Loucy (cell line): ENCODE data around the gene FBXW8.

Experiments used
- H2AFZ ChIP-seq: fragments of 200-600 bp; sonication (generic); 2 replicates; pipeline ENCODE4 v1.6.0; 2016; ENCODE audit warnings: antibody characterized with exemption, mild to moderate bottlenecking, low read length, moderate library complexity
- H3F3A ChIP-seq: fragments of 200-600 bp; 2 replicates; pipeline ENCODE4 v1.6.0; 2016; ENCODE audit warnings: antibody characterized with exemption, low read depth, mild to moderate bottlenecking
- H3K27me3 ChIP-seq: fragments of 200-600 bp; sonication (generic); 2 replicates; pipeline ENCODE4 v1.6.1; 2014; ENCODE audit warnings: low read length, mild to moderate bottlenecking; ENCODE audit not compliant: insufficient read depth, poor library complexity, severe bottlenecking
- H3K36me3 ChIP-seq: fragments of 200-600 bp; sonication (generic); 2 replicates; pipeline ENCODE4 v1.6.1; 2016; ENCODE audit warnings: low read length; ENCODE audit not compliant: insufficient read depth
- H3K4me1 ChIP-seq: fragments of 200-600 bp; sonication (generic); 2 replicates; pipeline ENCODE4 v1.5.1; 2014; ENCODE audit warnings: low read length, mild to moderate bottlenecking; ENCODE audit not compliant: insufficient read depth, poor library complexity, severe bottlenecking
- H3K4me2 ChIP-seq: fragments of 200-600 bp; sonication (generic); 2 replicates; pipeline ENCODE4 v1.6.0; 2014; ENCODE audit warnings: antibody characterized with exemption, low read length, low read depth, mild to moderate bottlenecking; ENCODE audit not compliant: poor library complexity, severe bottlenecking
- H3K4me3 ChIP-seq: fragments of 200-600 bp; sonication (generic); 2 replicates; pipeline ENCODE4 v1.5.1; 2014; ENCODE audit warnings: low read length, mild to moderate bottlenecking, mixed read lengths; ENCODE audit not compliant: poor library complexity, severe bottlenecking
- H3K79me2 ChIP-seq: fragments of 200-600 bp; sonication (generic); 2 replicates; pipeline ENCODE4 v1.6.1; 2014; ENCODE audit warnings: low read length; ENCODE audit not compliant: insufficient read depth
- H3K9ac ChIP-seq: fragments of 200-600 bp; sonication (generic); 2 replicates; pipeline ENCODE4 v1.6.0; 2014; ENCODE audit warnings: mild to moderate bottlenecking, low read depth, low read length, moderate library complexity; ENCODE audit not compliant: poor library complexity, severe bottlenecking
- H3K9me2 ChIP-seq: fragments of 200-600 bp; sonication (generic); replicated peaks from 2 replicates; pipeline ENCODE4 v1.6.1; 2016; ENCODE audit warnings: low read depth, low read length, mixed read lengths
- H3K9me3 ChIP-seq: fragments of 200-600 bp; sonication (generic); 2 replicates; pipeline ENCODE4 v1.6.1; 2014; ENCODE audit warnings: mild to moderate bottlenecking, antibody characterized with exemption, low read length, low read depth; ENCODE audit not compliant: insufficient read depth
- H4K20me1 ChIP-seq: fragments of 200-600 bp; sonication (generic); 2 replicates; pipeline ENCODE4 v1.6.0; 2014; ENCODE audit warnings: antibody characterized with exemption, low read length, mild to moderate bottlenecking; ENCODE audit not compliant: insufficient read depth, poor library complexity, severe bottlenecking
- CTCF ChIP-seq: fragments of 200-600 bp; sonication (generic); conservative IDR thresholded peaks from 2 replicates; pipeline ENCODE4 v1.5.1; 2014; ENCODE audit warnings: mild to moderate bottlenecking, antibody characterized with exemption, low read length
- EZH2phosphoT487 ChIP-seq: fragments of 200-600 bp; IDR thresholded peaks from 2 replicates; pipeline ENCODE4 v1.6.1; 2018; ENCODE audit warnings: antibody characterized with exemption, mild to moderate bottlenecking, moderate library complexity, borderline replicate concordance

FBXW8 gene

DNA sequence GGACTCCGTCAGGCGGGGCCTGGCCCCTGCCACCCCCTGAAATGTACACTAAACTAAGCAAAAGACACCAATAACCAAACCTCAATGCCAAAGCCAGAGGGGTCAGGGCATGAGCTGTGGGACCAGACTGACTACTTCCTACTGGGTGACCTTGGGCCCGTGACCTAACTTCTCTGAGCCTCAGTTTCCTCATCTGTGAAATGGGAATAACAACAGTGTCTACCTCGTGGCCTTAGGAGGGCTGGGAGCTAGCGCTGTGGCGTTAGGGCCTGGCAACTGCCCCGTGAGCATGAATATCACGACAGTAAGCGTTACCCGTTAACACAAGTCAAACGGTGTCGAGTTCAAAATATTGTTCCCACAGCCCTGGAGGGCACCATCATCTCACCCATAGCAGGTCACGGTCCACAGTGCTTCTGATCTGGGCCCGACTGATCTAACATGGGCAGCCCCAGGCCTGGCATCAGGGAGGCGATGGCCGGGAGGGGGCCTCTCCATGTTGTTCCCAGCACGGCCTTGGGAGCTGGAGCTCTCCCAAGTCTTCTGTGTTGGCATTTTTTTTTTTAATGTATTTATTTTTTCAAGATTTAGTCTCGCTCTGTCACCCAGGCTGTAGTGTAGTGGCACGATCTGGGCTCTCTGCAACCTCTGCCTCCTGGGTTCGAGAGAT lies 136.2 kb downstream of the FBXW8 start:
- TF ChIP-seq EZH2phosphoT487 (no peak), CTCF (no peak)
- no peak overlapping the region for H2AFZ ChIP-seq
- H3K36me3 ChIP-seq, result peaks cover 44% of the 10 kb centered on the region; the same call in 1 of the 2 replicates
- H3K9me2 ChIP-seq, result no peaks in the 10 kb centered on the region
- no peaks in the 10 kb centered on the region for H3K27me3 ChIP-seq
- no peak overlapping the region for H3K4me2 ChIP-seq
- H4K20me1 ChIP-seq, result no peaks in the 10 kb centered on the region
- H3K79me2 ChIP-seq, result peaks cover 24% of the 10 kb centered on the region; the same call in 1 of the 2 replicates
- no peak overlapping the region for H3K9ac ChIP-seq
- H3F3A ChIP-seq, result no peaks in the 10 kb centered on the region
- H3K4me3 ChIP-seq, result no peak overlapping the region
- no peaks in the 10 kb centered on the region for H3K9me3 ChIP-seq
- peaks cover 54% of the 10 kb centered on the region for H3K4me1 ChIP-seq

DNA sequence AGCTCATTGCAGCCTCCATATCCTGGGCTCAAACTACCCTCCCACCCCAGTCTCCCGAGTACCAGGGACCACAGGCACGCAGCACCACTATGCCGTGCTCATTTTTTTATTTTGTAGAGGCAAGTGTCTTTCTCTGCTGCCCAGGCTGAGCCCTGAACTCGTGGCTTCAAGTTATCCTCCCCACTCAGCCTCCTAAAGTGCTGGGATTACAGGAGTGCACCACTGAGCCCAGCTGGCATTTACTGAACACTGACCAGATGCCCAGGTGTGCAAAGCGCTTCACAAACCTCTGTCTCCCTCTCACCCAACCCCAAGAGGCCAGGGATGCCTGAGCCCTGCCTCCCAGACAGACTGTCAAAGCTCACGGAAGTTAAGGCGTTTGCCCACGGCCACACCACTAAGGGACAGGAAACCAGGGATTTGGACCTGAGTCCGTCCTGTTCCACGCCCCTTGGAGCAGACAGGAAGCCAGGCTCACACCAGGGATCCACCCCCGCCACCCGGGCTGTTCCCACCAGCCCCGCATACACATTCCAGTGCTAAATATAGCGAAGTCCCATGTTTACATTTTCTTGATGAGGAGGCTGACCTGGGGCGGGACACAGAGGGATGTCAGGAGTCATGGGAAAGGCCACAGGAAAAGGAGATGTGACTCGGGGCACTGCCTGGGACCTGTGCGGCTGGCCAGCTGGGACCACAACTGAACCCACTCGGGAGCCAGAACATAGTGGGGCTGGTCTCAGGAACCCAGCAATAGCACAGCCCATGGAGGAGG lies 137.2 kb downstream of the FBXW8 start:
- Histone ChIP-seq H3K9ac (no peak overlapping the region), H3K9me2 (no peaks in the 10 kb centered on the region), H3K4me3 (no peak overlapping the region), H3K9me3 (no peaks in the 10 kb centered on the region), H3F3A (no peaks in the 10 kb centered on the region), H3K79me2 (peaks cover 32% of the 10 kb centered on the region; the same call in 1 of the 2 replicates), H3K4me2 (no peak overlapping the region), H4K20me1 (no peaks in the 10 kb centered on the region), H2AFZ (no peak overlapping the region), H3K27me3 (no peaks in the 10 kb centered on the region), H3K4me1 (peaks cover 54% of the 10 kb centered on the region), H3K36me3 (peaks cover 44% of the 10 kb centered on the region; the same call in 1 of the 2 replicates)
- TF ChIP-seq EZH2phosphoT487, result no peak
- no peak for TF ChIP-seq CTCF

GRCh38 chr12:117048585-117048904 lies 137.8 kb downstream of the FBXW8 start:
- H2AFZ ChIP-seq, result no peak overlapping the region
- TF ChIP-seq CTCF, result no peak
- TF ChIP-seq EZH2phosphoT487, result no peak
- H3K4me2 ChIP-seq, result no peak overlapping the region
- H3K9me3 ChIP-seq, result no peaks in the 10 kb centered on the region
- H3K9ac ChIP-seq, result no peak overlapping the region
- no peaks in the 10 kb centered on the region for H3F3A ChIP-seq
- H3K4me3 ChIP-seq, result no peak overlapping the region
- no peaks in the 10 kb centered on the region for H3K9me2 ChIP-seq
- no peaks in the 10 kb centered on the region for H4K20me1 ChIP-seq
- no peaks in the 10 kb centered on the region for H3K27me3 ChIP-seq
- peaks cover 53% of the 10 kb centered on the region for H3K4me1 ChIP-seq
- H3K79me2 ChIP-seq, result peaks cover 38% of the 10 kb centered on the region
- H3K36me3 ChIP-seq, result peaks cover 47% of the 10 kb centered on the region; the same call in 1 of the 2 replicates
